Activated naive CD8-positive, alpha-beta T cell treated with anti-CD3 and anti-CD28 coated beads, Interleukin-2, amount 50 U/mL, for 24 hours (primary cell): ENCODE results near the gene PWP1.
A peak's percentile ranks its signal among the peaks of the same experiment; 100 is the strongest.
"Not testable (repeated sequence)": the region's sequence is repeated elsewhere in the genome, so short reads cannot be mapped to it uniquely, and the experiment has no call there.

Experiments used
- ATAC-seq: fragments of 150-1000 bp; cut with Tn5 transposase; one replicate; pipeline ENCODE4 v1.10.0; 2021
- DNase-seq: peaks from one replicate; pipeline ENCODE4 v3.0.0; 2021
- H3K27ac Mint-ChIP-seq: one replicate; pipeline ENCODE4 v1.8.0; 2021; ENCODE audit warnings: mild to moderate bottlenecking, mixed read lengths
- H3K27me3 Mint-ChIP-seq: one replicate; pipeline ENCODE4 v1.8.0; 2021; ENCODE audit warnings: mixed read lengths
- H3K36me3 Mint-ChIP-seq: one replicate; pipeline ENCODE4 v1.8.0; 2021; ENCODE audit warnings: low read depth, mixed read lengths
- H3K4me1 Mint-ChIP-seq: one replicate; pipeline ENCODE4 v1.8.0; 2021; ENCODE audit warnings: mixed read lengths
- H3K4me3 Mint-ChIP-seq: one replicate; pipeline ENCODE4 v1.8.0; 2021; ENCODE audit warnings: mild to moderate bottlenecking, moderate library complexity, mixed read lengths
- H3K9me3 Mint-ChIP-seq: one replicate; pipeline ENCODE4 v1.8.0; 2021; ENCODE audit warnings: mixed read lengths

The PWP1 gene

GRCh38 chr12:107684029-107684795, 1.4 kb upstream of the PWP1 start:
- ATAC-seq (no peak), DNase-seq (no peak)
- peaks cover 30% of the 10 kb centered on the region for H3K4me1 Mint-ChIP-seq
- peaks cover 25% of the 10 kb centered on the region for H3K36me3 Mint-ChIP-seq
- peaks cover 4% of the 10 kb centered on the region for H3K27me3 Mint-ChIP-seq
- H3K4me3 Mint-ChIP-seq, result peak overlapping the region; percentile 98
- peak overlapping the region; percentile 100 for H3K27ac Mint-ChIP-seq
- peaks cover 4% of the 10 kb centered on the region for H3K9me3 Mint-ChIP-seq

- peaks cover 4% of the 10 kb centered on the region for H3K9me3 Mint-ChIP-seq
- peaks cover 30% of the 10 kb centered on the region for H3K4me1 Mint-ChIP-seq
- H3K4me3 Mint-ChIP-seq, result peak overlapping the region; percentile 98
- H3K36me3 Mint-ChIP-seq, result peaks cover 32% of the 10 kb centered on the region
- H3K27me3 Mint-ChIP-seq, result peaks cover 4% of the 10 kb centered on the region
- peak; percentile 50 for ATAC-seq
- DNase-seq, result peak; percentile 33
- peak overlapping the region; percentile 100 for H3K27ac Mint-ChIP-seq
These were observed 624 bp upstream of the PWP1 start for GRCh38 chr12:107684990-107685359.

GRCh38 chr12:107695772-107696171, 10.2 kb downstream of the PWP1 start:
- not testable (repeated sequence) for ATAC-seq, H3K4me3 Mint-ChIP-seq, H3K27ac Mint-ChIP-seq, H3K4me1 Mint-ChIP-seq, DNase-seq, H3K9me3 Mint-ChIP-seq, H3K27me3 Mint-ChIP-seq
- peaks cover 67% of the 10 kb centered on the region for H3K36me3 Mint-ChIP-seq

DNA sequence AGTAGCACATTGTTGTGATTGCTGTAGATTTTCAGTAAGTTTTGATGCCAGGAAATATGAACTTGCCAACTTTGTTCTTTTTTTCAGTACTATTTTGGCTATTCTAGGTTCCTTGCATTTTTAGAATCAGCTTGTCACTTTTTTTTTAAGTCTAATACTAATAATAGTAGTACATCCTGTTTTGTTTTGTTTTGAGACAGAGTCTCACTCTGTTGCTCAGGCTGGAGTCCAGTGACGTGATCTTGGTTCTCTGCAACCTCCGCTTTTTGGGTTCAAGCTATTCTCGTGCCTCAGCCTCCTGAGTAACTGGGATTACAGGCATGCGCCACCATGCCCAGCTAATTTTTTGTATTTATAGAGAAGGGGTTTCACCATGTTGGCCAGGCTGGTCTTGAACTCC, 16.5 kb downstream of the PWP1 start:
- no peaks in the 10 kb centered on the region for H3K4me1 Mint-ChIP-seq
- ATAC-seq, result no peak
- DNase-seq, result no peak
- H3K9me3 Mint-ChIP-seq, result peaks cover 4% of the 10 kb centered on the region
- no peaks in the 10 kb centered on the region for H3K27me3 Mint-ChIP-seq
- peaks cover 84% of the 10 kb centered on the region for H3K36me3 Mint-ChIP-seq
- no peak overlapping the region for H3K4me3 Mint-ChIP-seq
- no peak overlapping the region for H3K27ac Mint-ChIP-seq

DNA sequence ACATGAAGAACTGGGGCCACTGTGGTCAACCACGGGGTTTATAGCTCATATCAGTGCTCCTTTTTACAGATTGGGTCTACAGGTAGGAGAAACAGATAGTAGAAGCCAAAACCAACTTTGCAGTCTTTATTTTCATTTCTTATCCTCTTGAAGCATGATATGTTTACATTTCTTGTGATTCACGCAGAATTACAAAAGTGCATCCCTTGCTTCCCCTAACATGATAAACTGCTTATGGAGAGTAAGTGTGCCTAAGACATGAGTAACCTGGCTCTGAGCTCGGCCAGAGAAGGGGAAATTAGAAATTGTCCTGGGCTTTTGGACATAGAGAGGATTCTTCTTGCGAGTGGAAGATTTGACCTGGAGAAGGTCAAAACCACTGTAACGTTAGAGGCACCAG, 18.4 kb downstream of the PWP1 start:
- peaks cover 4% of the 10 kb centered on the region for H3K9me3 Mint-ChIP-seq
- H3K27ac Mint-ChIP-seq, result no peak overlapping the region
- H3K27me3 Mint-ChIP-seq, result no peaks in the 10 kb centered on the region
- peaks cover 89% of the 10 kb centered on the region for H3K36me3 Mint-ChIP-seq
- ATAC-seq (no peak), DNase-seq (no peak)
- no peak overlapping the region for H3K4me3 Mint-ChIP-seq
- H3K4me1 Mint-ChIP-seq, result no peaks in the 10 kb centered on the region

GRCh38 chr12:107705522-107705921, 19.9 kb downstream of the PWP1 start:
- not testable (repeated sequence) for H3K27me3 Mint-ChIP-seq, H3K4me1 Mint-ChIP-seq, DNase-seq, H3K4me3 Mint-ChIP-seq, ATAC-seq, H3K27ac Mint-ChIP-seq, H3K9me3 Mint-ChIP-seq
- H3K36me3 Mint-ChIP-seq, result peaks cover 83% of the 10 kb centered on the region

GRCh38 chr12:107715780-107716179, 30.2 kb downstream of the PWP1 start:
- H3K4me3 Mint-ChIP-seq, result no peak overlapping the region
- peaks cover 57% of the 10 kb centered on the region for H3K36me3 Mint-ChIP-seq
- no peak overlapping the region for H3K27ac Mint-ChIP-seq
- no peaks in the 10 kb centered on the region for H3K4me1 Mint-ChIP-seq
- no peak for ATAC-seq
- no peaks in the 10 kb centered on the region for H3K27me3 Mint-ChIP-seq
- no peak for DNase-seq
- no peaks in the 10 kb centered on the region for H3K9me3 Mint-ChIP-seq

- Mint-ChIP-seq H3K27me3 (no peaks in the 10 kb centered on the region), H3K4me1 (no peaks in the 10 kb centered on the region), H3K9me3 (no peaks in the 10 kb centered on the region), H3K4me3 (no peak overlapping the region), H3K27ac (no peak overlapping the region), H3K36me3 (peaks cover 47% of the 10 kb centered on the region)
- DNase-seq, result no peak
- ATAC-seq, result peak; percentile 46
These were observed 33.0 kb downstream of the PWP1 start for GRCh38 chr12:107718606-107719005.

GRCh38 chr12:107727327-107727726, 41.7 kb downstream of the PWP1 start:
- not testable (repeated sequence) for ATAC-seq, H3K27ac Mint-ChIP-seq, H3K9me3 Mint-ChIP-seq, DNase-seq, H3K4me1 Mint-ChIP-seq, H3K27me3 Mint-ChIP-seq, H3K4me3 Mint-ChIP-seq
- peaks cover 14% of the 10 kb centered on the region for H3K36me3 Mint-ChIP-seq

GRCh38 chr12:107727742-107728141, 42.1 kb downstream of the PWP1 start:
- peaks cover 11% of the 10 kb centered on the region for H3K36me3 Mint-ChIP-seq
- H3K27ac Mint-ChIP-seq, ATAC-seq, DNase-seq, H3K4me3 Mint-ChIP-seq, H3K27me3 Mint-ChIP-seq, H3K4me1 Mint-ChIP-seq, H3K9me3 Mint-ChIP-seq: not testable (repeated sequence)

DNA sequence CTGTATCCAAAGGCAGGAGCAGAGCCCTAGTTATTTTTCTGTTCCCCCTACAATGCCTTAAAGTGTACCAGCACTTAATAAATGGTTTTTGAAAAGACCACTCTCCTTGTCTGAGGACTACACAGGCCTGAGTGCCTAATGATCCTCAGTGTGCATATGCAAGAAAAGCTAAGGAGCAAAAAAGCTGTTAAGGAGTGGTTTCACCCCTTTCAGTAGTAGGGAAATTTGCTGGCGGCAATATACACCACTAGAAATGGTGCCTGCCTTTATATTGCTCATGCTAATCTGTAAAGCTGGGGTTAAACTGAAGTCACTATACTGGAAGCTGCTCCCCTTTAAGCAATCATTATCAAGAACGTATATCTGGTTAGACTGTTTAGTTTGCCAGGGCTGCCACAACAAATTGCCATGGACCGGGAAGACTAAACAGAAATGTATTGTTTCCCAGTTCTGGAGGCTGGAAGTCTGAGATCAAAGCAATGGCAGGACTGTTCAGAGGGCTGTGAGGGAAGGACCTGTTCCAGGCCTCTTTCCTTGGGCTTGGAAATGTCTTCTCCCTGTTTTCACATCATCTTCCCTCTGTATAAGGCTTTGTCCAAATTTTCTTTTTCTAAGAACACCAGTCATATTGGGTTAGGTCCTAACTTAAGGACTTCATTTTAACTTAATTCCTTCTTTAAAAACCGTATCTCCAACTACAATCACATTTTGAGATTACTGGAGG, 45.2 kb downstream of the PWP1 start:
- DNase-seq (no peak), ATAC-seq (no peak)
- H3K4me3 Mint-ChIP-seq, result no peak overlapping the region
- H3K27ac Mint-ChIP-seq, result no peak overlapping the region
- peaks cover 1% of the 10 kb centered on the region for H3K4me1 Mint-ChIP-seq
- no peaks in the 10 kb centered on the region for H3K9me3 Mint-ChIP-seq
- peaks cover 19% of the 10 kb centered on the region for H3K36me3 Mint-ChIP-seq
- no peaks in the 10 kb centered on the region for H3K27me3 Mint-ChIP-seq

- no peak for DNase-seq
- H3K4me3 Mint-ChIP-seq, result no peak overlapping the region
These were observed 45.8 kb downstream of the PWP1 start for GRCh38 chr12:107731366-107731765.

GRCh38 chr12:107732365-107732764, 46.8 kb downstream of the PWP1 start:
- H3K27ac Mint-ChIP-seq, result no peak overlapping the region

More at GRCh38 chr12:107731366-107731765, 45.8 kb downstream of the PWP1 start:
- Mint-ChIP-seq H3K27me3 (no peaks in the 10 kb centered on the region), H3K27ac (no peak overlapping the region), H3K36me3 (peaks cover 23% of the 10 kb centered on the region), H3K9me3 (no peaks in the 10 kb centered on the region), H3K4me1 (peaks cover 1% of the 10 kb centered on the region)
- no peak for ATAC-seq

GRCh38 chr12:107734139-107734538, 48.5 kb downstream of the PWP1 start:
- Mint-ChIP-seq H3K27me3 (no peaks in the 10 kb centered on the region), H3K4me1 (peaks cover 16% of the 10 kb centered on the region)

More at GRCh38 chr12:107732365-107732764, 46.8 kb downstream of the PWP1 start:
- H3K36me3 Mint-ChIP-seq, result peaks cover 29% of the 10 kb centered on the region
- no peak overlapping the region for H3K4me3 Mint-ChIP-seq
- no peak for ATAC-seq
- H3K4me1 Mint-ChIP-seq, result peaks cover 10% of the 10 kb centered on the region
- no peak for DNase-seq
- no peaks in the 10 kb centered on the region for H3K27me3 Mint-ChIP-seq
- no peaks in the 10 kb centered on the region for H3K9me3 Mint-ChIP-seq

GRCh38 chr12:107735763-107736162, 50.2 kb downstream of the PWP1 start:
- Mint-ChIP-seq H3K4me1 (peaks cover 16% of the 10 kb centered on the region), H3K27ac (no peak overlapping the region), H3K9me3 (no peaks in the 10 kb centered on the region), H3K36me3 (peaks cover 57% of the 10 kb centered on the region), H3K27me3 (no peaks in the 10 kb centered on the region), H3K4me3 (no peak overlapping the region)
- DNase-seq, result no peak
- no peak for ATAC-seq

More at GRCh38 chr12:107734139-107734538, 48.5 kb downstream of the PWP1 start:
- no peaks in the 10 kb centered on the region for H3K9me3 Mint-ChIP-seq
- DNase-seq (no peak), ATAC-seq (no peak)
- H3K4me3 Mint-ChIP-seq, result no peak overlapping the region
- peaks cover 45% of the 10 kb centered on the region for H3K36me3 Mint-ChIP-seq
- H3K27ac Mint-ChIP-seq, result no peak overlapping the region
